MM.1S (cell line): Measurements from ENCODE around the gene CAMSAP1.

Source experiments
- DNase-seq: peaks from one replicate; pipeline ENCODE4 v3.0.0-alpha.2; 2015
- H2AFZ ChIP-seq: fragments of 300-600 bp; sonication (generic); 2 replicates; pipeline ENCODE4 v1.6.0; 2016; ENCODE audit warnings: antibody characterized with exemption, low read length
- H3F3A ChIP-seq: fragments of 300-600 bp; sonication (generic); 2 replicates; pipeline ENCODE4 v1.6.1; 2016; ENCODE audit warnings: mild to moderate bottlenecking, antibody characterized with exemption, low read length, moderate library complexity, mixed read lengths; ENCODE audit not compliant: insufficient read depth
- H3K27ac ChIP-seq: fragments of 300-600 bp; sonication (generic); 2 replicates; pipeline ENCODE4 v1.5.1; 2016; ENCODE audit warnings: mild to moderate bottlenecking, low read length
- H3K27me3 ChIP-seq: fragments of 300-600 bp; sonication (generic); replicated peaks from 2 replicates; pipeline ENCODE4 v1.6.0; 2016; ENCODE audit warnings: low read length; ENCODE audit not compliant: insufficient read depth
- H3K36me3 ChIP-seq: fragments of 300-600 bp; sonication (generic); replicated peaks from 2 replicates; pipeline ENCODE4 v1.6.1; 2016; ENCODE audit warnings: mild to moderate bottlenecking, low read length, mixed read lengths; ENCODE audit not compliant: insufficient read depth
- H3K4me1 ChIP-seq: fragments of 300-600 bp; sonication (generic); 2 replicates; pipeline ENCODE4 v1.6.1; 2016; ENCODE audit warnings: low read length, mixed read lengths
- H3K4me2 ChIP-seq: fragments of 300-600 bp; sonication (generic); 2 replicates; pipeline ENCODE4 v1.6.0; 2016; ENCODE audit warnings: low read depth, low read length
- H3K4me3 ChIP-seq: fragments of 300-600 bp; sonication (generic); 2 replicates; pipeline ENCODE4 v1.5.1; 2016; ENCODE audit warnings: low read length, mixed read lengths
- H3K79me2 ChIP-seq: fragments of 300-600 bp; sonication (generic); 2 replicates; pipeline ENCODE4 v1.6.1; 2016; ENCODE audit warnings: mixed run types, low read length, mixed read lengths
- H3K9ac ChIP-seq: fragments of 300-600 bp; sonication (generic); 2 replicates; pipeline ENCODE4 v1.6.1; 2016; ENCODE audit warnings: low read length, mixed read lengths
- H3K9me2 ChIP-seq: fragments of 300-600 bp; sonication (generic); replicated peaks from 2 replicates; pipeline ENCODE4 v1.6.1; 2016; ENCODE audit warnings: mild to moderate bottlenecking, low read length, mixed read lengths; ENCODE audit not compliant: insufficient read depth
- H3K9me3 ChIP-seq: fragments of 300-600 bp; sonication (generic); replicated peaks from 2 replicates; pipeline ENCODE4 v1.6.1; 2016; ENCODE audit warnings: mild to moderate bottlenecking, low read length, mixed read lengths; ENCODE audit not compliant: insufficient read depth
- H4K20me1 ChIP-seq: fragments of 300-600 bp; sonication (generic); 2 replicates; pipeline ENCODE4 v1.6.1; 2016; ENCODE audit warnings: mild to moderate bottlenecking, low read length, moderate library complexity, mixed read lengths; ENCODE audit not compliant: insufficient read depth
- EZH2 ChIP-seq: fragments of 300-600 bp; sonication (generic); optimal IDR thresholded peaks from 2 replicates; pipeline ENCODE3; 2017; ENCODE audit warnings: low read depth, mild to moderate bottlenecking, antibody characterized with exemption, low read length, mixed read lengths
- EZH2phosphoT487 ChIP-seq: fragments of 300-600 bp; sonication (generic); IDR thresholded peaks from 2 replicates; pipeline ENCODE4 v1.6.1; 2018; ENCODE audit warnings: antibody characterized with exemption, low read length
- TF ChIP-seq, protein P1 (sequence below): fragments of 300-600 bp; sonication (generic); IDR thresholded peaks from 2 replicates; pipeline ENCODE4 v1.5.1; 2016; ENCODE audit warnings: antibody characterized with exemption, low read length, mixed read lengths

The CAMSAP1 gene

GRCh38 chr9:135761845-135762168, 145.5 kb downstream of the CAMSAP1 start:
- H3K4me1 ChIP-seq: no peaks in the 10 kb centered on the region
- DNase-seq: no peak
- no peaks in the 10 kb centered on the region for H3K36me3 ChIP-seq
- H2AFZ ChIP-seq: no peak overlapping the region
- H3K9ac ChIP-seq: no peak overlapping the region
- H3K27ac ChIP-seq: no peak overlapping the region
- H3K9me3 ChIP-seq: no peaks in the 10 kb centered on the region
- no peak overlapping the region for H3K4me3 ChIP-seq
- H4K20me1 ChIP-seq: no peaks in the 10 kb centered on the region
- H3K4me2 ChIP-seq: no peak overlapping the region
- no peaks in the 10 kb centered on the region for H3F3A ChIP-seq
- TF ChIP-seq EZH2phosphoT487 (no peak), EZH2 (no peak)
- TF ChIP-seq, protein P1, sequence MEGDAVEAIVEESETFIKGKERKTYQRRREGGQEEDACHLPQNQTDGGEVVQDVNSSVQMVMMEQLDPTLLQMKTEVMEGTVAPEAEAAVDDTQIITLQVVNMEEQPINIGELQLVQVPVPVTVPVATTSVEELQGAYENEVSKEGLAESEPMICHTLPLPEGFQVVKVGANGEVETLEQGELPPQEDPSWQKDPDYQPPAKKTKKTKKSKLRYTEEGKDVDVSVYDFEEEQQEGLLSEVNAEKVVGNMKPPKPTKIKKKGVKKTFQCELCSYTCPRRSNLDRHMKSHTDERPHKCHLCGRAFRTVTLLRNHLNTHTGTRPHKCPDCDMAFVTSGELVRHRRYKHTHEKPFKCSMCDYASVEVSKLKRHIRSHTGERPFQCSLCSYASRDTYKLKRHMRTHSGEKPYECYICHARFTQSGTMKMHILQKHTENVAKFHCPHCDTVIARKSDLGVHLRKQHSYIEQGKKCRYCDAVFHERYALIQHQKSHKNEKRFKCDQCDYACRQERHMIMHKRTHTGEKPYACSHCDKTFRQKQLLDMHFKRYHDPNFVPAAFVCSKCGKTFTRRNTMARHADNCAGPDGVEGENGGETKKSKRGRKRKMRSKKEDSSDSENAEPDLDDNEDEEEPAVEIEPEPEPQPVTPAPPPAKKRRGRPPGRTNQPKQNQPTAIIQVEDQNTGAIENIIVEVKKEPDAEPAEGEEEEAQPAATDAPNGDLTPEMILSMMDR: no peak
- peaks cover 82% of the 10 kb centered on the region for H3K27me3 ChIP-seq
- H3K79me2 ChIP-seq: no peaks in the 10 kb centered on the region
- no peaks in the 10 kb centered on the region for H3K9me2 ChIP-seq

DNA sequence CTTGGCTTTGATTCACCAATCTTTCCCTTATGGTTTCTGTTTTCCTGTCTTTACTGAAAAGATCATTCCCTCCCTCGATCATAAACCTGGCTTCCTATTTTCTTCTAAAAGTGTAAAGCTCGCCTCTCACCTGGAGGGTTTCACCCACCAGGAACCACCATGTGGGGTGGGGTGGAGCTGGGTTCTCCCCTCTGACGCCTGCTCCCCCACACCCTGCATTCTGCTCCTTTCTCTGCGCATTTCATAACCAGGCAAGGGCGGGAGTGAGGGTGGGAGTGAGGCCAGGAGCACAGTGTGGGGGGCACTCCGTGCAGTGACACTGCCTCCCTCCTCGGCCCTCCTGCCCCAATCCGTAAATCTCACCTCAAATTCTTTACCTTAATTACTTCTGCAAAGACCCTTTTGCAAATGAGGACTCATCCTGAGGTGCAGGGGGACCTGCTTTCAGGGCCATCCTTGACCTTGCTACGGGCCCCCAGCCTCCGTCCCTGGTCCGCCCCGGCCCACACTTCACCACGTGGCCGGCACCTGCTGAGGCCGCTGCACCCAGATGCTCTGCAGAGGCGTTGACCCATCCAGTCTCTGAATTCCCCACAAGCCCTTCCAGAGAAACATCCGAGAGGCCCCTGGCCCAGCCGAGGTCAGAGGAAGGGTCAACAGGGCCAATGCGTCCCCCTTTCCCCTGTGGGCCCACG, 146.0 kb downstream of the CAMSAP1 start:
- H3K27me3 ChIP-seq: peaks cover 85% of the 10 kb centered on the region
- no peaks in the 10 kb centered on the region for H3K4me1 ChIP-seq

DNA sequence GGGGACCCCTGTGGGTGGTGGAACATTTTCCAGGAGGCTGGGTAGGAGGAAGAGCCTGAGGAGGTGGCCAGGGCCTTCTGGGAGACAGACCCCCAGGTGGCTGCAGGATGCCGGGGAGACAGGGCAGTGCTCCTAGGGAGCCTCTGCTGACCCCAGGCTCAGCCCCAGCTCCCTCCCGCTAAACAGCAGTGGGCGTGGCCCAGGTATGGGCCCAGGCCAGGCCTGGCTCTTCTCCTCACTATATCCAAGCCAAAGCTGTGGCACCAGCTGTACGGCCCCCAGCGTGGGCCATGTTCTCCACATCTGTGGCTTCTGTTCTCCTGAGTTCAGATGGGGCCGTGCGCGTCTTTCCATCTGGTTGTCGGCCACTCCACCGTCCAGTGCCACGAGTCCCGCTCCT, 146.9 kb downstream of the CAMSAP1 start:
- Histone ChIP-seq H3K4me3 (no peak overlapping the region), H4K20me1 (no peaks in the 10 kb centered on the region), H3K36me3 (no peaks in the 10 kb centered on the region), H3K4me1 (no peaks in the 10 kb centered on the region), H3K27me3 (peaks cover 93% of the 10 kb centered on the region), H3K9me2 (no peaks in the 10 kb centered on the region), H3K79me2 (no peaks in the 10 kb centered on the region), H2AFZ (no peak overlapping the region), H3K9ac (no peak overlapping the region), H3K27ac (no peak overlapping the region), H3F3A (no peaks in the 10 kb centered on the region), H3K4me2 (no peak overlapping the region), H3K9me3 (no peaks in the 10 kb centered on the region)
- DNase-seq: no peak
- TF ChIP-seq EZH2 (no peak), EZH2phosphoT487 (no peak)
- TF ChIP-seq, protein P1: no peak

More for the DNA sequence above, 146.0 kb downstream of the CAMSAP1 start:
- Histone ChIP-seq H3K9me3 (no peaks in the 10 kb centered on the region), H3K9ac (no peak overlapping the region), H3K79me2 (no peaks in the 10 kb centered on the region), H2AFZ (no peak overlapping the region), H3K4me3 (no peak overlapping the region), H3F3A (no peaks in the 10 kb centered on the region), H3K4me2 (no peak overlapping the region), H3K36me3 (no peaks in the 10 kb centered on the region), H3K27ac (no peak overlapping the region), H4K20me1 (no peaks in the 10 kb centered on the region), H3K9me2 (no peaks in the 10 kb centered on the region)
- no peak for DNase-seq
- TF ChIP-seq EZH2phosphoT487 (no peak), EZH2 (no peak)
- TF ChIP-seq, protein P1: no peak
